Measurements from ENCODE around the gene SPON1. TPM values are rescaled to one million over a fixed set of nuclear protein-coding genes. Genes with fewer than 3 reads are reported as not detected.

The SPON1 gene
- total and polyA plus RNA-seq, 2 experiments from 2014 or later, result 2.4 to 5.4 TPM

- Histone ChIP-seq H3K36me3 (ENCODE audit: low read depth) (peaks cover 48% of the 10 kb centered on the region), H3K79me2 (ENCODE audit: insufficient read depth) (no peaks in the 10 kb centered on the region), H3K9me3 (ENCODE audit: low read depth) (no peaks in the 10 kb centered on the region), H3K4me2 (ENCODE audit: unreplicated experiment) (no peak overlapping the region), H2AFZ (no peak overlapping the region), H3K27me3 (replicated peaks; ENCODE audit: insufficient read depth) (no peaks in the 10 kb centered on the region), H3F3A (ENCODE audit: insufficient read depth) (peaks cover 82% of the 10 kb centered on the region), H3K4me3 (no peak overlapping the region), H3K27ac (no peak overlapping the region), H3K9me2 (ENCODE audit: insufficient read depth) (no peaks in the 10 kb centered on the region), H4K20me1 (ENCODE audit: insufficient read depth) (no peaks in the 10 kb centered on the region), H3K4me1 (ENCODE audit: insufficient read depth) (0 out of 2 replicates have a peak, but pooled peaks cover 10% of the 10 kb centered on the region), H3K9ac (no peak overlapping the region)
- DNase-seq, result no peak
- TF ChIP-seq EZH2 (IDR thresholded peaks at IDR 0.05; ENCODE audit: insufficient read depth, poor library complexity, severe bottlenecking), result no peak
- no peak for TF ChIP-seq EZH2phosphoT487 (IDR thresholded peaks at IDR 0.05; ENCODE audit: insufficient read depth, low read depth)
- WGBS, 2 experiments (ENCODE audit: low coverage in 1 of 2, low lambda C conversion rate in 2 of 2, missing lambda C conversion rate in 2 of 2), result 75 to 76% methylated on average over 2 of the region's 2 CpGs
- in situ Hi-C loops (cut with MboI), result no loop called here
Observed at GRCh38 chr11:14264966-14265365, 302.4 kb downstream of the SPON1 start.

- Histone ChIP-seq H3K27me3 (replicated peaks; ENCODE audit: insufficient read depth) (no peaks in the 10 kb centered on the region), H3K36me3 (ENCODE audit: low read depth) (peaks cover 65% of the 10 kb centered on the region), H3K4me3 (no peak overlapping the region), H3K9me3 (ENCODE audit: low read depth) (no peaks in the 10 kb centered on the region), H3K27ac (no peak overlapping the region), H2AFZ (no peak overlapping the region), H4K20me1 (ENCODE audit: insufficient read depth) (no peaks in the 10 kb centered on the region), H3K9me2 (ENCODE audit: insufficient read depth) (no peaks in the 10 kb centered on the region), H3K4me1 (ENCODE audit: insufficient read depth) (0 out of 2 replicates have a peak, but pooled peaks cover 7% of the 10 kb centered on the region), H3K9ac (no peak overlapping the region), H3K4me2 (ENCODE audit: unreplicated experiment) (no peak overlapping the region), H3F3A (ENCODE audit: insufficient read depth) (peaks cover 82% of the 10 kb centered on the region), H3K79me2 (ENCODE audit: insufficient read depth) (peaks cover 4% of the 10 kb centered on the region; the same call in 1 of the 2 replicates)
- in situ Hi-C loops (cut with MboI), result no loop called here
- no peak for TF ChIP-seq EZH2phosphoT487 (IDR thresholded peaks at IDR 0.05; ENCODE audit: insufficient read depth, low read depth)
- no peak for TF ChIP-seq EZH2 (IDR thresholded peaks at IDR 0.05; ENCODE audit: insufficient read depth, poor library complexity, severe bottlenecking)
- 100% methylated on average over 1 of the region's 1 CpG for WGBS, 2 experiments (ENCODE audit: low coverage in 1 of 2, low lambda C conversion rate in 2 of 2, missing lambda C conversion rate in 2 of 2)
- DNase-seq, result no peak
Observed at GRCh38 chr11:14266622-14267021, 304.1 kb downstream of the SPON1 start.

GRCh38 chr11:14267861-14268635 lies 305.5 kb downstream of the SPON1 start:
- peaks cover 6% of the 10 kb centered on the region; the same call in 1 of the 2 replicates for H3K79me2 ChIP-seq (ENCODE audit: insufficient read depth)
- in situ Hi-C loops (cut with MboI), result no loop called here
- no peak for DNase-seq
- H3K36me3 ChIP-seq (ENCODE audit: low read depth), result peaks cover 79% of the 10 kb centered on the region
- H3K4me2 ChIP-seq (ENCODE audit: unreplicated experiment), result no peak overlapping the region
- H3K9ac ChIP-seq, result no peak overlapping the region
- H3K4me3 ChIP-seq, result no peak overlapping the region
- H3K4me1 ChIP-seq (ENCODE audit: insufficient read depth), result no peaks in the 10 kb centered on the region
- no peak overlapping the region for H2AFZ ChIP-seq
- WGBS, 2 experiments (ENCODE audit: low coverage in 1 of 2, low lambda C conversion rate in 2 of 2, missing lambda C conversion rate in 2 of 2), result 89 to 95% methylated on average over 6 of the region's 6 CpGs
- TF ChIP-seq EZH2 (IDR thresholded peaks at IDR 0.05; ENCODE audit: insufficient read depth, poor library complexity, severe bottlenecking) (no peak), EZH2phosphoT487 (IDR thresholded peaks at IDR 0.05; ENCODE audit: insufficient read depth, low read depth) (no peak)
- peaks cover 81% of the 10 kb centered on the region for H3F3A ChIP-seq (ENCODE audit: insufficient read depth)
- H3K9me2 ChIP-seq (ENCODE audit: insufficient read depth), result no peaks in the 10 kb centered on the region
- H3K27ac ChIP-seq, result no peak overlapping the region
- no peaks in the 10 kb centered on the region for H3K9me3 ChIP-seq (ENCODE audit: low read depth)
- H3K27me3 ChIP-seq (replicated peaks; ENCODE audit: insufficient read depth), result no peaks in the 10 kb centered on the region
- no peaks in the 10 kb centered on the region for H4K20me1 ChIP-seq (ENCODE audit: insufficient read depth)

GRCh38 chr11:14269692-14270573 lies 307.4 kb downstream of the SPON1 start:
- no peak overlapping the region for H3K27ac ChIP-seq

More at GRCh38 chr11:14269692-14270573, 307.4 kb downstream of the SPON1 start:
- no peaks in the 10 kb centered on the region for H3K9me2 ChIP-seq (ENCODE audit: insufficient read depth)
- TF ChIP-seq EZH2 (IDR thresholded peaks at IDR 0.05; ENCODE audit: insufficient read depth, poor library complexity, severe bottlenecking), result no peak
- no peak for TF ChIP-seq EZH2phosphoT487 (IDR thresholded peaks at IDR 0.05; ENCODE audit: insufficient read depth, low read depth)
- peaks cover 80% of the 10 kb centered on the region for H3F3A ChIP-seq (ENCODE audit: insufficient read depth)
- H3K27me3 ChIP-seq (replicated peaks; ENCODE audit: insufficient read depth), result no peaks in the 10 kb centered on the region
- 70 to 71% methylated on average over 5 of the region's 5 CpGs for WGBS, 2 experiments (ENCODE audit: low coverage in 1 of 2, low lambda C conversion rate in 2 of 2, missing lambda C conversion rate in 2 of 2)
- H3K4me3 ChIP-seq, result no peak overlapping the region
- DNase-seq, result no peak
- H3K36me3 ChIP-seq (ENCODE audit: low read depth), result peaks cover 77% of the 10 kb centered on the region
- no peak overlapping the region for H2AFZ ChIP-seq
- H3K4me1 ChIP-seq (ENCODE audit: insufficient read depth), result no peaks in the 10 kb centered on the region
- no peaks in the 10 kb centered on the region for H3K9me3 ChIP-seq (ENCODE audit: low read depth)
- H3K79me2 ChIP-seq (ENCODE audit: insufficient read depth), result peaks cover 13% of the 10 kb centered on the region; the same call in 1 of the 2 replicates
- no peak overlapping the region for H3K9ac ChIP-seq
- no peak overlapping the region for H3K4me2 ChIP-seq (ENCODE audit: unreplicated experiment)
- in situ Hi-C loops (cut with MboI), result loop anchor here (10.0 kb wide), 1 partner anchor 65 kb away; no protein-coding TSS in a partner anchor
- no peaks in the 10 kb centered on the region for H4K20me1 ChIP-seq (ENCODE audit: insufficient read depth)

All from GM23248 (cell line).